ENCODE results near the gene PAK1. TPM values are rescaled to one million over a fixed set of nuclear protein-coding genes. Genes with fewer than 3 reads are reported as not detected.

Gene PAK1
- polyA plus RNA-seq: 10 to 100 TPM; 35.0 to 64.0 (median 55.2) TPM
- long read RNA-seq, donor 1, transcript PAK1-202 (15 exons, 3,737 nt): major isoform, 11 of 37 reads
- long read RNA-seq, donor 1, partial matches to known transcripts: 24 of 37 reads
- long read RNA-seq, donor 1, other reads (novel, unspliced or antisense): 0 of 37 reads
- long read RNA-seq, donor 2, partial matches to known transcripts: 0 of 1 reads
- long read RNA-seq, donor 2, other reads (novel, unspliced or antisense): 0 of 1 reads
- long read RNA-seq, donor 3, partial matches to known transcripts: 8 of 13 reads
- long read RNA-seq, donor 3, other reads (novel, unspliced or antisense): 0 of 13 reads
- long read RNA-seq, donor 4: 0 reads
- long read RNA-seq, donor 5: 0 reads
- long read RNA-seq, donor 6, partial matches to known transcripts: 6 of 10 reads
- long read RNA-seq, donor 6, other reads (novel, unspliced or antisense): 0 of 10 reads
- long read RNA-seq, donor 7: 0 reads
- long read RNA-seq, donor 8: 0 reads
- long read RNA-seq, donor 9, partial matches to known transcripts: 0 of 3 reads
- long read RNA-seq, donor 9, other reads (novel, unspliced or antisense): 0 of 3 reads
- long read RNA-seq, donor 10, transcript PAK1-202 (15 exons, 3,737 nt): major isoform, 5 of 28 reads
- long read RNA-seq, donor 10, partial matches to known transcripts: 22 of 28 reads
- long read RNA-seq, donor 10, other reads (novel, unspliced or antisense): 0 of 28 reads

- H3K27ac ChIP-seq (ENCODE audit: low read depth in 1 of 3, low read length in 2 of 3): peak within 1 kb of the TSS; percentile 90 to 96 (median 95)
- FAIRE-seq (no peak), DNase-seq (peak; percentile 91 to 98)
- H3K27me3 ChIP-seq (ENCODE audit: control insufficient read depth in 3 of 3, insufficient read depth in 3 of 3, low read length in 3 of 3): no peaks in the 10 kb centered on the region
- no peaks in the 10 kb centered on the region for H3K36me3 ChIP-seq (ENCODE audit: control insufficient read depth in 3 of 3, insufficient read depth in 2 of 3, low read depth in 1 of 3, low read length in 3 of 3)
- H3K9me3 ChIP-seq (ENCODE audit: control insufficient read depth in 2 of 2, insufficient read depth in 1 of 2, low read depth in 1 of 2, low read length in 1 of 2): no peaks in the 10 kb centered on the region
- peaks cover 0 to 34% (median 6%) of the 10 kb centered on the region in 3 donors for H3K4me1 ChIP-seq (ENCODE audit: control insufficient read depth in 3 of 3, insufficient read depth in 2 of 3, low read depth in 1 of 3, low read length in 2 of 3)
- WGBS, 3 donors: 1% methylated on average over 51 to 72 of the region's 72 CpGs
- H3K4me3 ChIP-seq (ENCODE audit: low read depth in 1 of 3, low read length in 3 of 3): peak within 1 kb of the TSS; percentile 60 to 75 (median 73)
Measured at GRCh38 chr11:77473801-77474683, at the start of gene PAK1. TSS of gene PAK1 (minus strand) at chr11:77474094. CDS start at chr11:77392520, 81,574 bp downstream.

GRCh38 chr11:77522215-77522614 is 48.3 kb upstream of the PAK1 start:
- FAIRE-seq (no peak), DNase-seq (no peak)
- Histone ChIP-seq H3K9me3 (ENCODE audit: control insufficient read depth in 2 of 2, insufficient read depth in 1 of 2, low read depth in 1 of 2, low read length in 1 of 2) (no peaks in the 10 kb centered on the region), H3K27me3 (ENCODE audit: control insufficient read depth in 3 of 3, insufficient read depth in 3 of 3, low read length in 3 of 3) (no peaks in the 10 kb centered on the region), H3K4me1 (ENCODE audit: control insufficient read depth in 3 of 3, insufficient read depth in 2 of 3, low read depth in 1 of 3, low read length in 2 of 3) (no peaks in the 10 kb centered on the region), H3K4me3 (ENCODE audit: low read depth in 1 of 3, low read length in 3 of 3) (no peak overlapping the region), H3K36me3 (ENCODE audit: control insufficient read depth in 3 of 3, insufficient read depth in 2 of 3, low read depth in 1 of 3, low read length in 3 of 3) (no peaks in the 10 kb centered on the region), H3K27ac (ENCODE audit: low read depth in 1 of 3, low read length in 2 of 3) (no peak overlapping the region)

DNA sequence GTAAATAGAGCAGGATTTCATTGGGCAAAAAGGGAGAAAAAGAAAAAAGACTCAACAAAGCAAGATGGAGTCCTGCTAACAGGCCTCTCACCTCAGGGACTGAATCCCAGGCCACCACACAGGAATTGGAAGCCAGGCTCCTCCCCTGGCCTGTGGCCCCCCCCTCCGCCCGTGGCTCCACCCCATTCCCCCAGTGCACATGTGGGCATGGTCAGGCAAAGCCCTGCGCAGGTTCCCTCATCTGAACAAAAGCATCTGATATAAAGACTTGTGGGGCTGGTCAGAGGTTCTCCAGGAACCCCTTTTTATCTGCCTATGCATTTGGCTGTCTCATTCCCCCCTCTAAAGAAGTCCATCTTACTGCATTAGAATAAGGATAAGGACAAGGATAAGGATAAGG is 46.0 kb upstream of the PAK1 start:
- no peaks in the 10 kb centered on the region for H3K9me3 ChIP-seq (ENCODE audit: control insufficient read depth in 2 of 2, insufficient read depth in 1 of 2, low read depth in 1 of 2, low read length in 1 of 2)
- DNase-seq (no peak), FAIRE-seq (no peak)
- no peak overlapping the region for H3K27ac ChIP-seq (ENCODE audit: low read depth in 1 of 3, low read length in 2 of 3)
- no peak overlapping the region for H3K4me3 ChIP-seq (ENCODE audit: low read depth in 1 of 3, low read length in 3 of 3)
- peaks cover 0 to 11% (median 0%) of the 10 kb centered on the region in 3 donors for H3K4me1 ChIP-seq (ENCODE audit: control insufficient read depth in 3 of 3, insufficient read depth in 2 of 3, low read depth in 1 of 3, low read length in 2 of 3)
- no peaks in the 10 kb centered on the region for H3K27me3 ChIP-seq (ENCODE audit: control insufficient read depth in 3 of 3, insufficient read depth in 3 of 3, low read length in 3 of 3)
- 71 to 80% (median 77%) methylated on average over 3 of the region's 3 CpGs for WGBS, 3 donors
- H3K36me3 ChIP-seq (ENCODE audit: control insufficient read depth in 3 of 3, insufficient read depth in 2 of 3, low read depth in 1 of 3, low read length in 3 of 3): no peaks in the 10 kb centered on the region

DNA sequence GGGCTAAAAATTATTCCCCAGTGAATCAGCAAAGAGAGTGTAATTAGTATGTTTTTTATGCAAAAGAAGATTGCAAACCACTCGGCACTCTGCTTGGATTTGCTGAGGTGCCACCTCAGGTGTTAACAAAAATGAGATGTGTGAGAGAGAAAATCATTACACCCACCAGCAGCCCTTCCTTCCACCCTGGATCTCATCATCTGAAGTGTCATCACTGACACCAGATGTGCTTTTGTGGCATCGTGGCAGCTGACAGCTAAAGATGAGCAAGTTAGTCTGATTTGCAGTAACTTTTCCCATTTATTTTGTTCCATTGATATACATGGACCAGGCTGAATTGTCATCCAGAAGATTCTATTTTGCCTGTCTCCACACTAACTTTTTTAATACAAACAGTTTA is 44.6 kb upstream of the PAK1 start:
- Histone ChIP-seq H3K27ac (ENCODE audit: low read depth in 1 of 3, low read length in 2 of 3) (no peak overlapping the region), H3K9me3 (ENCODE audit: control insufficient read depth in 2 of 2, insufficient read depth in 1 of 2, low read depth in 1 of 2, low read length in 1 of 2) (no peaks in the 10 kb centered on the region), H3K4me1 (ENCODE audit: control insufficient read depth in 3 of 3, insufficient read depth in 2 of 3, low read depth in 1 of 3, low read length in 2 of 3) (peaks cover 0 to 15% (median 2%) of the 10 kb centered on the region in 3 donors), H3K4me3 (ENCODE audit: low read depth in 1 of 3, low read length in 3 of 3) (no peak overlapping the region), H3K27me3 (ENCODE audit: control insufficient read depth in 3 of 3, insufficient read depth in 3 of 3, low read length in 3 of 3) (no peaks in the 10 kb centered on the region), H3K36me3 (ENCODE audit: control insufficient read depth in 3 of 3, insufficient read depth in 2 of 3, low read depth in 1 of 3, low read length in 3 of 3) (no peaks in the 10 kb centered on the region)
- FAIRE-seq (no peak), DNase-seq (no peak)
- WGBS, 3 donors: 76 to 93% (median 90%) methylated on average over 2 of the region's 2 CpGs

DNA sequence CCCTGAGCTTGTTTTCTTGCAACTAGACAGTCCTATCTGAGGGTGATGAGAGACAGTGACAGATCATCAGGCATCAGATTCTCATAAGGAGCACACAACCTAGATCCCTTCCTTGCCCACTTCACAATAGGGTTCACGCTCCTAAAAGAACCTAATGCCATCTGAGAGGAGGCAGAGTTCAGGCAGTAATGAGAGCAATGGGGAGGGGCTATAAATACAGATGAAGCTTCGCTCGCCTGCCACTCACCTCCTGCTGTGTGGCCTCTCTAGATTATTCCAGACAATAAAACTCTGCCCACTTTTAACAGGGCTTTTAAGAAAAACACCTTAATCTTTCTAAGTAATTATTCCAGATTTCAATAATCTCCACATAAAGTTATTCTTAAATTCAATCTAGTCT is 43.9 kb upstream of the PAK1 start:
- no peak for FAIRE-seq
- DNase-seq: no peak
- H3K4me3 ChIP-seq (ENCODE audit: low read depth in 1 of 3, low read length in 3 of 3): no peak overlapping the region
- H3K36me3 ChIP-seq (ENCODE audit: control insufficient read depth in 3 of 3, insufficient read depth in 2 of 3, low read depth in 1 of 3, low read length in 3 of 3): no peaks in the 10 kb centered on the region
- peaks cover 0 to 15% (median 2%) of the 10 kb centered on the region in 3 donors for H3K4me1 ChIP-seq (ENCODE audit: control insufficient read depth in 3 of 3, insufficient read depth in 2 of 3, low read depth in 1 of 3, low read length in 2 of 3)
- H3K9me3 ChIP-seq (ENCODE audit: control insufficient read depth in 2 of 2, insufficient read depth in 1 of 2, low read depth in 1 of 2, low read length in 1 of 2): no peaks in the 10 kb centered on the region
- no peaks in the 10 kb centered on the region for H3K27me3 ChIP-seq (ENCODE audit: control insufficient read depth in 3 of 3, insufficient read depth in 3 of 3, low read length in 3 of 3)
- no peak overlapping the region for H3K27ac ChIP-seq (ENCODE audit: low read depth in 1 of 3, low read length in 2 of 3)
- 76 to 82% (median 80%) methylated on average over 3 of the region's 3 CpGs for WGBS, 3 donors

GRCh38 chr11:77517226-77517625 is 43.3 kb upstream of the PAK1 start:
- H3K36me3 ChIP-seq (ENCODE audit: control insufficient read depth in 3 of 3, insufficient read depth in 2 of 3, low read depth in 1 of 3, low read length in 3 of 3): no peaks in the 10 kb centered on the region
- DNase-seq: no peak
- no peak overlapping the region for H3K4me3 ChIP-seq (ENCODE audit: low read depth in 1 of 3, low read length in 3 of 3)
- no peak for FAIRE-seq
- peaks cover 0 to 15% (median 2%) of the 10 kb centered on the region in 3 donors for H3K4me1 ChIP-seq (ENCODE audit: control insufficient read depth in 3 of 3, insufficient read depth in 2 of 3, low read depth in 1 of 3, low read length in 2 of 3)
- 90 to 100% (median 98%) methylated on average over 2 of the region's 2 CpGs for WGBS, 3 donors
- H3K27ac ChIP-seq (ENCODE audit: low read depth in 1 of 3, low read length in 2 of 3): no peak overlapping the region
- H3K27me3 ChIP-seq (ENCODE audit: control insufficient read depth in 3 of 3, insufficient read depth in 3 of 3, low read length in 3 of 3): no peaks in the 10 kb centered on the region
- no peaks in the 10 kb centered on the region for H3K9me3 ChIP-seq (ENCODE audit: control insufficient read depth in 2 of 2, insufficient read depth in 1 of 2, low read depth in 1 of 2, low read length in 1 of 2)

- FAIRE-seq (no peak), DNase-seq (peak; percentile 93)
- Histone ChIP-seq H3K9me3 (ENCODE audit: control insufficient read depth in 2 of 2, insufficient read depth in 1 of 2, low read depth in 1 of 2, low read length in 1 of 2) (no peaks in the 10 kb centered on the region), H3K4me1 (ENCODE audit: control insufficient read depth in 3 of 3, insufficient read depth in 2 of 3, low read depth in 1 of 3, low read length in 2 of 3) (peaks cover 0 to 15% (median 2%) of the 10 kb centered on the region in 3 donors), H3K4me3 (ENCODE audit: low read depth in 1 of 3, low read length in 3 of 3) (no peak overlapping the region), H3K27ac (ENCODE audit: low read depth in 1 of 3, low read length in 2 of 3) (peak overlapping the region in 1 of 3 donors; percentile 73), H3K27me3 (ENCODE audit: control insufficient read depth in 3 of 3, insufficient read depth in 3 of 3, low read length in 3 of 3) (no peaks in the 10 kb centered on the region), H3K36me3 (ENCODE audit: control insufficient read depth in 3 of 3, insufficient read depth in 2 of 3, low read depth in 1 of 3, low read length in 3 of 3) (no peaks in the 10 kb centered on the region)
- WGBS, 3 donors: 5 to 58% (median 23%) methylated on average over 3 of the region's 3 CpGs
Measured at GRCh38 chr11:77515483-77515882, 41.6 kb upstream of the PAK1 start.

GRCh38 chr11:77515063-77515462 is 41.2 kb upstream of the PAK1 start:
- no peaks in the 10 kb centered on the region for H3K36me3 ChIP-seq (ENCODE audit: control insufficient read depth in 3 of 3, insufficient read depth in 2 of 3, low read depth in 1 of 3, low read length in 3 of 3)
- DNase-seq (peak in 1 of 2 donors; percentile 68), FAIRE-seq (no peak)
- no peaks in the 10 kb centered on the region for H3K27me3 ChIP-seq (ENCODE audit: control insufficient read depth in 3 of 3, insufficient read depth in 3 of 3, low read length in 3 of 3)
- H3K27ac ChIP-seq (ENCODE audit: low read depth in 1 of 3, low read length in 2 of 3): peak overlapping the region in 1 of 3 donors; percentile 73
- no peaks in the 10 kb centered on the region for H3K9me3 ChIP-seq (ENCODE audit: control insufficient read depth in 2 of 2, insufficient read depth in 1 of 2, low read depth in 1 of 2, low read length in 1 of 2)
- peaks cover 0 to 15% (median 2%) of the 10 kb centered on the region in 3 donors for H3K4me1 ChIP-seq (ENCODE audit: control insufficient read depth in 3 of 3, insufficient read depth in 2 of 3, low read depth in 1 of 3, low read length in 2 of 3)
- no peak overlapping the region for H3K4me3 ChIP-seq (ENCODE audit: low read depth in 1 of 3, low read length in 3 of 3)
- WGBS, 3 donors: 11 to 54% (median 33%) methylated on average over 3 of the region's 3 CpGs
